Uterus (tissue), 2 donors: Measurements from ENCODE around the gene ECM2.

Source experiments
- POLR2A ChIP-seq, 2 donors: fragments of 450-650 bp; IDR thresholded peaks; one replicate each; pipeline ENCODE4 v1.6.1; 2016; ENCODE audit warnings: antibody characterized with exemption in 2 of 2, mild to moderate bottlenecking in 1 of 2, moderate library complexity in 1 of 2
- TF ChIP-seq, protein P1 (sequence below), 4 experiments: fragments of 200-600 bp in 2 of 4; fragments of 450-650 bp in 2 of 4; sonication (generic) in 2 of 4; IDR thresholded peaks; one replicate each; pipeline ENCODE4 v1.5.1; 2016 to 2019; ENCODE audit warnings: antibody characterized with exemption in 4 of 4, mild to moderate bottlenecking in 2 of 4, moderate library complexity in 1 of 4

DNA sequence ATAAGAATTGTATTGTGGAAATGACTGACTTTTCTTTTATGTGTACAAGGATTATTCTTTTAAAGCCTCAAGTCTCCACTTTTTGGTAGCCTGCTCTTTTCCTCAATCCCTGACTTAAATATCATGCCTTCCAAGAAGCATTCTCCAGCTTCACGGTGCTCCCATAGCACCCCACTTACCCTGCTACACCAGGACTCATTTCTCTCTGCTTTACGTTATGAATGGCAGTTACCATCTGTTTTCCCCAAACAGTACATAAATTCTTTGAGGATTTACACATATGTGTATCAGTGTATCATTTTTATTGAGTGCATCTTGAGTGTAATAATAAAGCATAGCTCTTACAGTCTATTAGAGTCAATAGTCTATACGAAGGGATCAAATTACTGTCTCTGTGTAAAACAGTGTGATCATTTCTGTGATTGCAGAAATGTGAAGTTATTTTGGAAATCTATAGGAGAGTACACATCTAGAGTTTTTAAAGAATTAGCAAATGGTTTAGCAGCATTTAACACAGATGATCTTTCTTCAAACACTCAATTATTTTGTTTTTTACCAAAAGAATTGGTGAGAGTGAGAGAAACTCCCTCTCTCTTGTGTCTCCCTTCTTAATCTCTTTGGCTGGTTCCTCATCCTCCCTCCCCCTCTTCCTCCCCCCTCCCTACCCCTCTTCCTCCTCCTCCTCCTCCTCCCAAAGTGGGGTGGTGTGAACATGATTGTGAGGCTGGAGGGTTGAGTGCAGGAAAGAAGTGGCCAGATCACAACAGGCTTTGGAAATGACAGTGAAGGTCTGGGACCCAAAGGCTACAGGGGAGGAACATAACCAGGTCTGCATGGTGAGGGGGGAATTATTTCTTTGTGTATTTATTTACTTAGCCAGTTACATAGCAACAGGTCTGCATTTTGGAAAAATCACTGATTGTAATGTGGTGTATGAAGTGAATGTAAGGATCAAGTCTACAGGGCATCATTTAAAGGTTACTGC is 27.6 kb upstream of the ECM2 start:
- TF ChIP-seq, protein P1, sequence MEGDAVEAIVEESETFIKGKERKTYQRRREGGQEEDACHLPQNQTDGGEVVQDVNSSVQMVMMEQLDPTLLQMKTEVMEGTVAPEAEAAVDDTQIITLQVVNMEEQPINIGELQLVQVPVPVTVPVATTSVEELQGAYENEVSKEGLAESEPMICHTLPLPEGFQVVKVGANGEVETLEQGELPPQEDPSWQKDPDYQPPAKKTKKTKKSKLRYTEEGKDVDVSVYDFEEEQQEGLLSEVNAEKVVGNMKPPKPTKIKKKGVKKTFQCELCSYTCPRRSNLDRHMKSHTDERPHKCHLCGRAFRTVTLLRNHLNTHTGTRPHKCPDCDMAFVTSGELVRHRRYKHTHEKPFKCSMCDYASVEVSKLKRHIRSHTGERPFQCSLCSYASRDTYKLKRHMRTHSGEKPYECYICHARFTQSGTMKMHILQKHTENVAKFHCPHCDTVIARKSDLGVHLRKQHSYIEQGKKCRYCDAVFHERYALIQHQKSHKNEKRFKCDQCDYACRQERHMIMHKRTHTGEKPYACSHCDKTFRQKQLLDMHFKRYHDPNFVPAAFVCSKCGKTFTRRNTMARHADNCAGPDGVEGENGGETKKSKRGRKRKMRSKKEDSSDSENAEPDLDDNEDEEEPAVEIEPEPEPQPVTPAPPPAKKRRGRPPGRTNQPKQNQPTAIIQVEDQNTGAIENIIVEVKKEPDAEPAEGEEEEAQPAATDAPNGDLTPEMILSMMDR (IDR thresholded peaks at IDR 0.05), result no peak
- no peak for TF ChIP-seq POLR2A (IDR thresholded peaks at IDR 0.05)
